ENCODE measurements around the gene AGBL4.

AGBL4 gene

DNA sequence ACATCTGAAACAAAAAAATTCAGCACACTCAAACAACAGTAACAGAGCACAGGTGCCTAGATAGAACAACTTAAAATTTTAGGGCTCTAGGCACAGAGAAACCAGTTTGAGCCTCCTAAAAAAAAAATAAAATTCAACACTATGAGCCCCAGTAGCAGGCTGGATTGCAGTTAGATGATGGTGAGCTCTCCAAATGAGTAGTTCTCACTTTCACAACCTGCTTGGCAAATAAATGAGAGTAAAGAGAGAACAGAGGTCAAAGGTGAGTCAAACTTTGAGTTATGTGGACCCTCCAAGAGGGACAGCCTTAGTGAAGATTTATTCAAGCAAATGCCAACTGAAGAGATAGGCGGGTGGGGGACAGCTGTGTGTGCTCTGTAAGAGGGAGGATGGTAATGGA lies 1250.6 kb downstream of the AGBL4 start:
- TF ChIP-seq, protein P1, sequence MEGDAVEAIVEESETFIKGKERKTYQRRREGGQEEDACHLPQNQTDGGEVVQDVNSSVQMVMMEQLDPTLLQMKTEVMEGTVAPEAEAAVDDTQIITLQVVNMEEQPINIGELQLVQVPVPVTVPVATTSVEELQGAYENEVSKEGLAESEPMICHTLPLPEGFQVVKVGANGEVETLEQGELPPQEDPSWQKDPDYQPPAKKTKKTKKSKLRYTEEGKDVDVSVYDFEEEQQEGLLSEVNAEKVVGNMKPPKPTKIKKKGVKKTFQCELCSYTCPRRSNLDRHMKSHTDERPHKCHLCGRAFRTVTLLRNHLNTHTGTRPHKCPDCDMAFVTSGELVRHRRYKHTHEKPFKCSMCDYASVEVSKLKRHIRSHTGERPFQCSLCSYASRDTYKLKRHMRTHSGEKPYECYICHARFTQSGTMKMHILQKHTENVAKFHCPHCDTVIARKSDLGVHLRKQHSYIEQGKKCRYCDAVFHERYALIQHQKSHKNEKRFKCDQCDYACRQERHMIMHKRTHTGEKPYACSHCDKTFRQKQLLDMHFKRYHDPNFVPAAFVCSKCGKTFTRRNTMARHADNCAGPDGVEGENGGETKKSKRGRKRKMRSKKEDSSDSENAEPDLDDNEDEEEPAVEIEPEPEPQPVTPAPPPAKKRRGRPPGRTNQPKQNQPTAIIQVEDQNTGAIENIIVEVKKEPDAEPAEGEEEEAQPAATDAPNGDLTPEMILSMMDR (IDR thresholded peaks at IDR 0.05; ENCODE audit: extremely low read depth, missing control alignments): no peak
- DNase-seq (ENCODE audit: low spot score): no peak

DNA sequence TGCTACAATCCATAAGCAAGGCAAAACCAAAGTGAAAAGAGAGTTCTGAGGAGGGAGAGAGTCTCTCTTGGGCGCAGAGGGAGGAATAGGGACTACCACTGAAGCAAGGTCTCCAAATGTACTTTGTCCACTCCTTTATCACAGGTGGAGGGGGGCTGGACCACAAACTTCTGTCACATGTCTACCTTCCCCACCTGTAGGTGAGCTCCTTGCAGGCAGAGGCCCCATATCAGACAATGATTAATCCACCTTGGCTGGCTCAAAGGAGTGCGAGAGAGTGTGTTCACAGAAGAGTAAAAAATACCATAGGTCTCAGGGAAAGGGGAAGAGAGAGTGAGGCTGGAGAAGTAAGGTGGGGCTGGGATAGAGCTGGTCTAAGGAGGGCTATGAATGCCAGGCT lies 1251.5 kb downstream of the AGBL4 start:
- no peak for DNase-seq (ENCODE audit: low spot score)

DNA sequence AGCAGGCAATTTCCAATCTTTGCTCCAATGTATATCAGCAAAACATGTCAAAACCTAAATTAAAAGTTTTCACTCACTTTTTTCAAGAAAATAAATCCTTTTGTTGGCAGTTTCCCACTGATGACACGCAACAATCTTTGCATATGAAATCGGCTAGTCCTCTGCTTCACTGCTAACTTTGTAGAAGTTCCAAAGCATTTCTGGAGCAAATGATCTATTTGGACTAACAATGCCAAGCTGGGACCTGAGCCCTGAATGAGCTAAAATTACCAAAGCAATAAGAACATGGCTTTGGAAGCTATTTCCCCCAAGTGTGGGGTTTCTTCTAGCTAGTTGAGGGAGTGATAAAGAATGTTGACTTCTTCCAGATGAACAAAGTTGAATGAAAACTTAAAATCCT lies 1252.2 kb downstream of the AGBL4 start:
- TF ChIP-seq, protein P1 (IDR thresholded peaks at IDR 0.05; ENCODE audit: extremely low read depth, missing control alignments): no peak
- DNase-seq (ENCODE audit: low spot score): no peak

More for the DNA sequence above, 1251.5 kb downstream of the AGBL4 start:
- TF ChIP-seq, protein P1 (IDR thresholded peaks at IDR 0.05; ENCODE audit: extremely low read depth, missing control alignments): no peak

DNA sequence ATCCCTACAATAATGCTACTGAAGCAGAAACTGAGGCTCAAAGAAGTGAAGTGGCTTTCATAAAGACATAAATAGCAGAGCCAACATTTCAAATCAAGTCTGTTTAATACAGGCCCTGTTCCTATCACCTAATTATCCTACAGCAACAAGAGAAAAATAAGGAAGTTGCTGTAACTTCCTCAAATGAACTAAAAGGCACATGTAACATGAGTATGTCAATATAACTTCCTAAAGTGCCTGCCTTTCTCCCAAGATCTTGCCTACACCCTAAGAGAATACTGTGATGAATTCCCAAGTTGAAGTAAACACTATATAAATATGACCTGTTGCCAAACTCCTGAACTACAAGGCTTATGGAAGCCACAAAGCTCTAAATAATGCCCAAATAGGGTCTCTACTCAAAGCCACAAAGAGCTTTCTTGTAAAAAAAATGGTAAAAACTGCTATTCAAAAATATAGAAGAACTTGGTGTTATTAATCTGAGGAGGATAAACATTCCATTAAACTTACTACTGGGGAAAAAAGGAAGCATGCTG lies 1255.7 kb downstream of the AGBL4 start:
- no peak for DNase-seq (ENCODE audit: low spot score)
- TF ChIP-seq, protein P1 (IDR thresholded peaks at IDR 0.05; ENCODE audit: extremely low read depth, missing control alignments): no peak

DNA sequence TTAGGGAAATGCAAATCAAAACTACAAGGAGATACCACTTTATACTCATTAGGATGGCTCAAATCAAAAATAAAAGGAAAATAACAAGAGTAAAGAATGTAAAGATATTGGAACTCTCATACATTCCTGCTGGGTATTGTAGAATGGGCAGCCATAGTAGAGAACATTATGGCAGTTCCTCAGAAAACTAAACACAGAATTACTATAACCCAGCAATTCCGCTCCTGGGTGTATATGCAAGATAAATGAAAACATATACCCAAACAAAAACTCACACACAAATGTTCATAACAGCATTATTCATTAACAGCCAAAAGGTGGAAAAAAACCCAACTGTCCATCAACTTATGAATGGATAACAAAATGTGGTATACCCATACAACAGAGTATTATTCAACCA lies 1258.4 kb downstream of the AGBL4 start:
- DNase-seq (ENCODE audit: low spot score): no peak
- TF ChIP-seq, protein P1 (IDR thresholded peaks at IDR 0.05; ENCODE audit: extremely low read depth, missing control alignments): no peak

DNA sequence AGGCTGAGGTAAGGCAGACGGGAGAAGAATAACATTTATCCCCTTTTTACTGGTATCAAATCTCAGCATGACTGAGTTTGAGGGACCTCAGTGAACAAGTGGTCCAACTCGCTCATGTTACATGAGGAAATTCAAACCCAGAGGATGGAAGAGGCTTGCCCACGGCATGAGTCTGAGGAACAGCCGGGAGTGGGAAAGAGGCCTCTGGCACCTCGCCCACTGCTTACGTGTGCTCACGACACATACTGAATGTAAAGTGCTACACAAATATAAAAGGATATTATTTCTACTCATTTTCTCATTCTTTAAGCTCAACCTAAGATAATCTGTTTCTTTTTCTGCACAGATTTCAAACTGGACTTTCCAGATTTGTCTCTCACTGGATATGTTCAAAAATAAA lies 1261.8 kb downstream of the AGBL4 start:
- TF ChIP-seq, protein P1 (IDR thresholded peaks at IDR 0.05; ENCODE audit: extremely low read depth, missing control alignments): no peak
- no peak for DNase-seq (ENCODE audit: low spot score)

DNA sequence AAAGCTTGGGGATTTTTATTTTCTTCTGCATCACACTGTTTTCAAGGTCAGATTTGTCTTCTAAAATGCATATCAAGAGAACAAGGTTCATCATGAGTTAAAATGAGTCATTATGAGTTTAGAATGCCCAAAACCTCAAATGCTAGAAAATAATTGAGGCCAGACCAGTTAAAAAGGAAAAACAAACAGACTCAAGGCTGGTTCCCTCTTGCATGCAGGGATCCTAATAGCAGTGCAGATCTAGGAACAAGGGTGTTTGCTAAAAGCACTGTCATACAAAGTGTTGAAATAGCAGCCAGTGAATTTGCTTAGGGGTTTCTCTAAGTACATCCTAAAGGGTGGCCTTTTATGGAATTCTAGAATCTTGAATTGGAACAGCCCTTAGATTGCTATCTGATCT lies 1262.3 kb downstream of the AGBL4 start:
- DNase-seq (ENCODE audit: low spot score): no peak
- TF ChIP-seq, protein P1 (IDR thresholded peaks at IDR 0.05; ENCODE audit: extremely low read depth, missing control alignments): no peak

Data from GM20000 (cell line).